Spinal cord (tissue), 10 donors: ENCODE measurements around the gene C2CD4D. TPM values are rescaled to one million over a fixed set of nuclear protein-coding genes. Genes with fewer than 3 reads are reported as not detected.
"Not testable (repeated sequence)": the region's sequence is repeated elsewhere in the genome, so short reads cannot be mapped to it uniquely, and the experiment has no call there.

Experiments used
- DNase-seq, 6 donors: peaks; one replicate each; pipeline versions ENCODE4 v3.0.0 to v3.0.0-alpha.2; 2013 to 2015; ENCODE audit warnings: low spot score in 6 of 6, low read depth in 4 of 6
- H3K27ac ChIP-seq: one replicate; pipeline ENCODE4 v1.5.1; 2013; ENCODE audit warnings: low read depth, low read length, control low read depth
- H3K27me3 ChIP-seq: one replicate; pipeline ENCODE4 v1.6.1; 2013; ENCODE audit warnings: low read length; ENCODE audit not compliant: control insufficient read depth, insufficient read depth
- H3K36me3 ChIP-seq: one replicate; pipeline ENCODE4 v1.6.1; 2013; ENCODE audit warnings: low read length; ENCODE audit not compliant: control insufficient read depth, insufficient read depth
- H3K4me1 ChIP-seq: one replicate; pipeline ENCODE4 v1.6.1; 2013; ENCODE audit warnings: low read length; ENCODE audit not compliant: control insufficient read depth, insufficient read depth
- H3K4me3 ChIP-seq: one replicate; pipeline ENCODE4 v1.5.1; 2013; ENCODE audit warnings: low read depth, low read length, control low read depth
- H3K9me3 ChIP-seq: one replicate; pipeline ENCODE4 v1.6.1; 2013; ENCODE audit warnings: low read length; ENCODE audit not compliant: control insufficient read depth, insufficient read depth
- WGBS: methylation state at CpG from one replicate; pipeline ENCODE4 v1.1.5; 2013; ENCODE audit warnings: missing lambda C conversion rate; ENCODE audit not compliant: insufficient coverage; 5-methylcytosine and 5-hydroxymethylcytosine counted together
- polyA plus RNA-seq, 2 donors: library from polyadenylated mRNA; unstranded; fragments of 120-200 nt; gene quantifications; one replicate each; pipeline ENCODE4 v1.2.1, GENCODE V29; 2013; ENCODE audit not compliant: insufficient read length in 2 of 2
- total RNA-seq, 2 donors: library from RNA; depleted of rRNA in 1 of 2; stranded (reverse); fragments of 120-200 nt in 1 of 2; fragments of >200 nt in 1 of 2; gene quantifications; one replicate each; pipeline versions ENCODE4 v1.2.3 to v1.2.4, GENCODE V29; 2013 to 2014
- donor health status: healthy.

The C2CD4D gene
- total and polyA plus RNA-seq, 4 donors, result 0.74 to 0.97 TPM; not detected in 2

GRCh38 chr1:151860504-151861187 is 21.0 kb upstream of the C2CD4D start:
- Histone ChIP-seq H3K4me1 (no peaks in the 10 kb centered on the region), H3K4me3 (no peak overlapping the region), H3K27ac (no peak overlapping the region), H3K9me3 (no peaks in the 10 kb centered on the region), H3K36me3 (no peaks in the 10 kb centered on the region), H3K27me3 (no peaks in the 10 kb centered on the region)
- no peak for DNase-seq
- 67% methylated on average over 6 of the region's 7 CpGs for WGBS

GRCh38 chr1:151859891-151860293 is 20.3 kb upstream of the C2CD4D start:
- Histone ChIP-seq H3K9me3 (no peaks in the 10 kb centered on the region), H3K27ac (no peak overlapping the region), H3K4me1 (no peaks in the 10 kb centered on the region), H3K4me3 (no peak overlapping the region), H3K27me3 (no peaks in the 10 kb centered on the region), H3K36me3 (no peaks in the 10 kb centered on the region)
- 77% methylated on average over 3 of the region's 6 CpGs for WGBS
- no peak for DNase-seq

DNA sequence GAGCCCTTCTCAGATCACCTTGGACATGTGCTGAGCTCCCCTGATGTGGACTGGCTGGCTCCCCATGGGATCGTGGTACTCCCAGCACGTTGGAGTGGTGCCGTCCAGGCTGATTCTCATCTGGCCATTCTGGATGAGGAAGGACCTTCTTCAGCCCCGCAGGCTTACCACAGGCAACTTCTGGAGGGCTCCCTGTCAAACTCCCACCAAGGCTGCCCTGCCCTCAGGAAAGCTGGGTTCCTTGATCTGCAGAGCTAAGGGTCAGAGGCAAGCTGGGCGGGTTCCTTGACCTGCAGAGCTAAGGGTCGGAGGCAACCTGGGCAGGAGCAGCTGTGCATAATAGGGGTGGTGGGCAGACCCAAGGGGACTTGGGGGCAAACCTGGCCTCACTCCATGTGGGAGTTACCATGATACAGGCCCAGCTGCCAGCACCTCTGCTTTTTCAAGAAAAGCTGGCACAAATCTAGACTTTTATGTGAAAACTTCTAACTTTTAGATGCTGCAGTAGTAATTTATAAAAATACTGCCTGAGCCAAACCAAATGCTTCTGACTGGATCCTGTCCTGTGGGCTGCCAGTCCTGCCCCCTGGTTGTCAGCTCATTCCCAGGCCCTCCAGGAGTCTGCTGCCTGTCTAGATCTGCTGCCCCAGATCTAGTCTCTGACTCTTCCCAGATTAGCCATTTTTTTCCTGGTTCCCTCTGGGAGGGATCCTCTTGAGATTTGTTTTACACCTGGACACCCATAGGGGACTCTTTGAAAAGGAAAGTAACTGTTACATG is 19.5 kb upstream of the C2CD4D start:
- DNase-seq, result no peak
- Histone ChIP-seq H3K9me3 (no peaks in the 10 kb centered on the region), H3K4me3 (no peak overlapping the region), H3K36me3 (no peaks in the 10 kb centered on the region), H3K27me3 (no peaks in the 10 kb centered on the region), H3K4me1 (no peaks in the 10 kb centered on the region), H3K27ac (no peak overlapping the region)
- whole genome bisulfite sequencing, result 87% methylated on average over 6 of the region's 6 CpGs

GRCh38 chr1:151858030-151858746 is 18.6 kb upstream of the C2CD4D start:
- Histone ChIP-seq H3K27me3 (no peaks in the 10 kb centered on the region), H3K9me3 (no peaks in the 10 kb centered on the region), H3K4me1 (no peaks in the 10 kb centered on the region), H3K4me3 (no peak overlapping the region), H3K27ac (no peak overlapping the region), H3K36me3 (no peaks in the 10 kb centered on the region)
- 76% methylated on average over 3 of the region's 3 CpGs for WGBS
- no peak for DNase-seq

DNA sequence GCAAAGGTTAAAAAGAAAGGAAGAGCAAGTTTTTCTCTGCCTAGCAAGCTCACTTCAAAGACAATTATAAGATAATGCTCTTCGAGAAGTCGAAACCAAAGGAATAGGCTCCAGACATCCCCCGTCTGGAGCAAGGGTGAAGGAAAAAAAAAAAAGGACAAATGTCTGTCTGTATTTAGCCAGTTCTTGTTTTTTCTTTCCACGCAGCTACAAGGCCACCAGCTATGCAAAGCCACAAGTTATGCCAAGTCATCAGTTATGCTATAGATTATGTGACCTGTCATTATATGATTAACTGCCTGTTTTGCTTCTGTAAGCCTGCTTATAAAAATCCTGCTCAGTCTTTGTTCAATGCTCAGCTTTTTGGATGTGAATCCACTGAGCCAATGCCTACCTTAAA is 16.3 kb upstream of the C2CD4D start:
- no peaks in the 10 kb centered on the region for H3K27me3 ChIP-seq
- no peaks in the 10 kb centered on the region for H3K36me3 ChIP-seq
- no CpG with 5 or more reads among the region's 4 CpGs for WGBS
- DNase-seq, result no peak
- no peak overlapping the region for H3K27ac ChIP-seq
- no peaks in the 10 kb centered on the region for H3K9me3 ChIP-seq
- H3K4me1 ChIP-seq, result no peaks in the 10 kb centered on the region
- H3K4me3 ChIP-seq, result no peak overlapping the region

DNA sequence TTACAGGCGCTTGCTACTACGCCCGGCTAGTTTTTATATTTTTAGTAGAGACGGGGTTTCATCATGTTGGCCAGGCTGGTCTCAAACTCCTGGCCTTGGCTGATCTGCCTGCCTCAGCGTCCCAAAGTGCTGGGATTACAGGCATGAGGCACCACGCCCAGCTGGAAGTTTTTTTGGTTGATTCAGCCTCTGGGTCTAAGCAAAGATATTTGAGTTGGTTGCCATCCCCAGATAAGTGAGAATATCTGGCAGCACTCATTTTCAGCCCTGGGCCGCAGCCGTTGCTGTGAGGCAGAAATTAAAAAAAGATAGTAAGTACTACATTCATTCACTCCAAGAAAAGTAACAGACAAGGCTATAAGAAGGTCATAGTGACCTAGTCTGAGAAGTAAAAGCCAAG is 15.9 kb upstream of the C2CD4D start:
- H3K9me3 ChIP-seq, H3K4me3 ChIP-seq, H3K4me1 ChIP-seq, H3K27ac ChIP-seq, H3K27me3 ChIP-seq, H3K36me3 ChIP-seq, DNase-seq: not testable (repeated sequence)
- 81% methylated on average over 6 of the region's 8 CpGs for WGBS

DNA sequence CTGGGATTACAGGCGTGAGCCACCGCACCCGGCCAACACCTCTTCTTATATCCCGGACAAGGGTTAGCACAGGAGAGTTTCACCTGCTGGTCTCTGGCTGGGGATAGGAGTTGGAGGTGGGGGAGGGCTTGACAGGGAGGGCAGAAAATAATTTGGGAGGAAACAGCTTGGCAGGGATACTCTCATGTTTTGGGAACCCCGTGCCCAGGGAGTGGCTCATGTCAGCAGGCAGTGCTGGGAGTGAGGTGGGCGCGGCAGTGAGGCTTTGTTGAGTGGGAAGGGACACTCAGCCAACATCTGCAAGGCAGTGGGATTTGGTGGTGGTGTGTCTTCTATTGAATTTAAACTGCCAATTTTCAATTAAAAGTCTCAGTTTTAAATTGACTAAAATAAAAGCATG is 15.0 kb upstream of the C2CD4D start:
- no peak for DNase-seq
- Histone ChIP-seq H3K27me3 (peaks cover 3% of the 10 kb centered on the region), H3K4me3 (no peak overlapping the region), H3K27ac (no peak overlapping the region), H3K9me3 (no peaks in the 10 kb centered on the region), H3K4me1 (no peaks in the 10 kb centered on the region), H3K36me3 (no peaks in the 10 kb centered on the region)
- 94% methylated on average over 7 of the region's 7 CpGs for WGBS

GRCh38 chr1:151853411-151853943 is 13.9 kb upstream of the C2CD4D start, which contains the start of gene THEM5:
Gene THEM5, minus strand, starts transcription at chr1:151853712. Its CDS starts 147 bp downstream, at chr1:151853565.
- Histone ChIP-seq H3K4me3 (no peak within 1 kb of the TSS), H3K27me3 (peaks cover 3% of the 10 kb centered on the region), H3K27ac (no peak within 1 kb of the TSS), H3K9me3 (no peaks in the 10 kb centered on the region), H3K36me3 (no peaks in the 10 kb centered on the region), H3K4me1 (no peaks in the 10 kb centered on the region)
- WGBS, result 63% methylated on average over 4 of the region's 5 CpGs
- no peak for DNase-seq

- Histone ChIP-seq H3K27ac (no peak overlapping the region), H3K9me3 (no peaks in the 10 kb centered on the region), H3K4me3 (no peak overlapping the region), H3K27me3 (peaks cover 3% of the 10 kb centered on the region), H3K36me3 (no peaks in the 10 kb centered on the region), H3K4me1 (peaks cover 4% of the 10 kb centered on the region)
- 90% methylated on average over 4 of the region's 4 CpGs for WGBS
- no peak for DNase-seq
Observed at GRCh38 chr1:151852733-151853132, 13.1 kb upstream of the C2CD4D start.
